Measurements from ENCODE around the gene CLCN3. TPM values are rescaled to one million over a fixed set of nuclear protein-coding genes. Genes with fewer than 3 reads are reported as not detected.

The CLCN3 gene
- total and polyA plus RNA-seq, 9 of the 15 experiments (the other 6 are each of a cell fraction or from before 2014, with no cell fraction given) = 12.7 to 60.6 (median 38.5) TPM

DNA sequence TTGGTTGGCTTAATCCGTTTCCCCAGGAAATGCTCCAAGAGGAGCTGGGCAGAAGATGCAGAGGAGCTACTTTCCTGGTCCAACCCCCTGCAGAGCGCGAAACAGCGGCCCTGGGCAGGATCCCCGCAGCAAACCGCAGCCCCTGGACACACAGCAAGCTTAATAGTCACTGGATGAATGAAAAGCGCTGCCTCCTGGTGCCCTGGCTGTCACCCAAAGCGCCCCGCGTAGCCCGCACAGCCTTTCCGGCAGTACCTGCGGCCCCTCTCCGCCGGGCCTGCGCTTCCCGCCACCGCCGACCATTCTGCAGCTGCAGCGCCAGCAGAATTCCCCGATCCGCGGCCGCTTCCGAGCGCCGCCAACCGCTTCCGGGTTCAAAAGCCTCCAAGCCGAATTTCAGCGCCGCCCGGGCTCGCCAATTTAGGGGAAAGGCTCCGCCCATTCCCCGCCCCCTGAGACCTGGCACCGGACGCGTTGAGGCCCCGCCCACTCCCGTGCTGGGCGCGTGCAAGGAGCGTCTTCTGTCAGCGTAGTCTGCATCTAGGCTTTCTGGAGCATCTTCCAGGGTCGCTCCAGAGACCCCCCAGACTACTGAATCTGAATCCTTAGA lies 137.3 kb downstream of the CLCN3 start, which contains the start of gene HPF1 (continued):
- TF ChIP-seq RBM22 (IDR thresholded peaks at IDR 0.05; ENCODE audit: low read depth, low read length, poor library complexity, severe bottlenecking) (no peak), FOXO4 (CRISPR knock-in tag; IDR thresholded peaks at IDR 0.05) (no peak), NFE2 (IDR thresholded peaks at IDR 0.05; ENCODE audit: low read depth) (no peak), REST (IDR thresholded peaks at IDR 0.05; ENCODE audit: borderline replicate concordance) (no peak), REST (CRISPR knock-in tag; IDR thresholded peaks at IDR 0.05; ENCODE audit: low read depth) (no peak), ELF2 (CRISPR knock-in tag; IDR thresholded peaks at IDR 0.05) (peak; percentile 63; the same call in 1 of the 2 replicates), DMBX1 (CRISPR knock-in tag; IDR thresholded peaks at IDR 0.05; ENCODE audit: borderline replicate concordance) (no peak), ZNF766 (CRISPR knock-in tag; conservative IDR thresholded peaks at IDR 0.05) (no peak), MIER1 (IDR thresholded peaks at IDR 0.05; ENCODE audit: low read depth) (no peak), KDM2B (CRISPR knock-in tag; IDR thresholded peaks at IDR 0.05) (no peak), ZNF134 (CRISPR knock-in tag; conservative IDR thresholded peaks at IDR 0.05) (no peak), CCNT2 (IDR thresholded peaks at IDR 0.05; ENCODE audit: borderline replicate concordance, extremely low read depth, insufficient read length, low read depth, low read length) (peak; percentile 92), RBM14 (IDR thresholded peaks at IDR 0.05; ENCODE audit: borderline replicate concordance, insufficient read depth, low read depth, low read length) (no peak), MTF1 (CRISPR knock-in tag; IDR thresholded peaks at IDR 0.05; ENCODE audit: borderline replicate concordance) (no peak), ADNP (tag; IDR thresholded peaks at IDR 0.05) (no peak)
- TF ChIP-seq, protein P1, sequence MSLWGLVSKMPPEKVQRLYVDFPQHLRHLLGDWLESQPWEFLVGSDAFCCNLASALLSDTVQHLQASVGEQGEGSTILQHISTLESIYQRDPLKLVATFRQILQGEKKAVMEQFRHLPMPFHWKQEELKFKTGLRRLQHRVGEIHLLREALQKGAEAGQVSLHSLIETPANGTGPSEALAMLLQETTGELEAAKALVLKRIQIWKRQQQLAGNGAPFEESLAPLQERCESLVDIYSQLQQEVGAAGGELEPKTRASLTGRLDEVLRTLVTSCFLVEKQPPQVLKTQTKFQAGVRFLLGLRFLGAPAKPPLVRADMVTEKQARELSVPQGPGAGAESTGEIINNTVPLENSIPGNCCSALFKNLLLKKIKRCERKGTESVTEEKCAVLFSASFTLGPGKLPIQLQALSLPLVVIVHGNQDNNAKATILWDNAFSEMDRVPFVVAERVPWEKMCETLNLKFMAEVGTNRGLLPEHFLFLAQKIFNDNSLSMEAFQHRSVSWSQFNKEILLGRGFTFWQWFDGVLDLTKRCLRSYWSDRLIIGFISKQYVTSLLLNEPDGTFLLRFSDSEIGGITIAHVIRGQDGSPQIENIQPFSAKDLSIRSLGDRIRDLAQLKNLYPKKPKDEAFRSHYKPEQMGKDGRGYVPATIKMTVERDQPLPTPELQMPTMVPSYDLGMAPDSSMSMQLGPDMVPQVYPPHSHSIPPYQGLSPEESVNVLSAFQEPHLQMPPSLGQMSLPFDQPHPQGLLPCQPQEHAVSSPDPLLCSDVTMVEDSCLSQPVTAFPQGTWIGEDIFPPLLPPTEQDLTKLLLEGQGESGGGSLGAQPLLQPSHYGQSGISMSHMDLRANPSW (CRISPR knock-in tag; IDR thresholded peaks at IDR 0.05) = no peak

Measured in K562 (cell line).